Fibroblast of lung (primary cell): ENCODE results near the gene TCEA3. TPM values are rescaled to one million over a fixed set of nuclear protein-coding genes. Genes with fewer than 3 reads are reported as not detected.

Experiments used
- DNase-seq, 2 donors: peaks; one replicate each; pipeline versions ENCODE4 v3.0.0 to v3.0.0-alpha.2; 2010; ENCODE audit warnings: low read depth in 2 of 2
- H2AFZ ChIP-seq: 2 replicates; pipeline ENCODE4 v1.5.1; 2012; ENCODE audit warnings: low read length, control low read depth, inconsistent platforms
- H3K27ac ChIP-seq: 2 replicates; pipeline ENCODE4 v1.5.1; 2011; ENCODE audit warnings: low read length, control low read depth; ENCODE audit not compliant: insufficient read depth
- H3K27me3 ChIP-seq: 2 replicates; pipeline ENCODE4 v1.5.1; 2011; ENCODE audit warnings: mild to moderate bottlenecking, low read length; ENCODE audit not compliant: control insufficient read depth, insufficient read depth
- H3K36me3 ChIP-seq: 2 replicates; pipeline ENCODE4 v1.5.1; 2011; ENCODE audit warnings: low read length; ENCODE audit not compliant: control insufficient read depth, insufficient read depth
- H3K4me1 ChIP-seq: 2 replicates; pipeline ENCODE4 v1.5.1; 2011; ENCODE audit warnings: low read length; ENCODE audit not compliant: control insufficient read depth, insufficient read depth; ENCODE audit errors: extremely low read depth
- H3K4me2 ChIP-seq: 2 replicates; pipeline ENCODE4 v1.5.1; 2011; ENCODE audit warnings: low read length, control low read depth; ENCODE audit not compliant: insufficient read depth; ENCODE audit errors: extremely low read depth
- H3K4me3 ChIP-seq, 4 experiments: fragments of 200-600 bp in 1 of 4; sonication (generic) in 1 of 4; replicated peaks in 1 of 4; 2 replicates each; pipeline ENCODE4 v1.5.1; 2011 to 2016; ENCODE audit warnings: low read length in 4 of 4, low read depth in 3 of 4, mild to moderate bottlenecking in 3 of 4, control low read depth in 2 of 4, inconsistent platforms in 1 of 4, mixed read lengths in 1 of 4; ENCODE audit not compliant: insufficient read depth in 1 of 4; ENCODE audit errors: control extremely low read depth in 1 of 4
- H3K79me2 ChIP-seq: 2 replicates; pipeline ENCODE4 v1.5.1; 2012; ENCODE audit warnings: mild to moderate bottlenecking, low read length, inconsistent platforms; ENCODE audit not compliant: control insufficient read depth, insufficient read depth
- H3K9ac ChIP-seq: 2 replicates; pipeline ENCODE4 v1.5.1; 2011; ENCODE audit warnings: mild to moderate bottlenecking, low read length, control low read depth; ENCODE audit not compliant: insufficient read depth
- H3K9me3 ChIP-seq: 2 replicates; pipeline ENCODE4 v1.5.1; 2012; ENCODE audit warnings: low read depth, low read length; ENCODE audit not compliant: control insufficient read depth, insufficient read depth
- H4K20me1 ChIP-seq: 2 replicates; pipeline ENCODE4 v1.5.1; 2011; ENCODE audit warnings: low read length; ENCODE audit not compliant: control insufficient read depth, insufficient read depth; ENCODE audit errors: extremely low read depth
- EZH2 ChIP-seq: IDR thresholded peaks from 2 replicates; pipeline ENCODE4 v1.5.1; 2012; ENCODE audit warnings: low read length, control low read depth, mild to moderate bottlenecking; ENCODE audit errors: missing control alignments
- polyA plus RNA-seq, 2 donors: library from polyadenylated mRNA; depleted of rRNA in 1 of 2; stranded (reverse) in 1 of 2; unstranded in 1 of 2; fragments of >200 nt; gene quantifications; 2 replicates each; pipeline ENCODE4 v1.2.1, GENCODE V29; 2011 to 2012; ENCODE audit warnings: missing spikeins in 1 of 2
- total RNA-seq: library from RNA; depleted of rRNA; stranded (reverse); fragments of >200 nt; gene quantifications from 2 replicates; pipeline ENCODE4 v1.2.1, GENCODE V29; 2014
- TF ChIP-seq, protein P1 (sequence below), 2 donors: IDR thresholded peaks in 1 of 2; conservative IDR thresholded peaks in 1 of 2; 1 replicate in 1 of 2; 2 replicates in 1 of 2; pipeline ENCODE4 v1.5.1; 2011 to 2012; ENCODE audit warnings: low read length in 2 of 2, control low read depth in 1 of 2, inconsistent platforms in 1 of 2, low read depth in 1 of 2, mild to moderate bottlenecking in 1 of 2

Gene TCEA3
- total and polyA plus RNA-seq, 2 donors (not counting 1 experiment from before 2014, with no cell fraction given) = 12.3 to 44.6 TPM

DNA sequence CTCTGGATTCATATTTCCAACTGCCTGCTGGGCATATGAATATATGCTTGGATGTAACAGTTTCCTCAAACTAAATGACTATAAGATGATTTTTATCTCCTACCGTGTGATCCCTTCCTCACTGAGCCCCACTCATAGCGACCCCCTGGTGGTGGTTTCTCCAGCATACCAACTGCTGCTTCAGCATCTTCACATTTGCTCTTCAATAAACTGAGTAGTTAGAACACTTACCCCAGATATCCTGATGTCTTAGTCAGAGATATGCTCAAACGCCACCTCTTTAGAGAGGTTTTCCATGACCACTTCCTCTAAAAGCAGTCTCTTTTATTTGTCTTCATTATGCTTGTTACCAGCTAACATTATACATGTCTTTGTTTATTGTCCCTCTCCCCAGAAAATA is 70.3 kb downstream of the TCEA3 start:
- Histone ChIP-seq H3K36me3 (no peaks in the 10 kb centered on the region), H4K20me1 (no peaks in the 10 kb centered on the region), H3K4me2 (no peak overlapping the region), H3K4me3 (no peak overlapping the region), H2AFZ (no peak overlapping the region), H3K4me1 (no peaks in the 10 kb centered on the region), H3K27me3 (no peaks in the 10 kb centered on the region), H3K27ac (no peak overlapping the region), H3K9me3 (no peaks in the 10 kb centered on the region), H3K9ac (no peak overlapping the region), H3K79me2 (no peaks in the 10 kb centered on the region)
- TF ChIP-seq, protein P1, sequence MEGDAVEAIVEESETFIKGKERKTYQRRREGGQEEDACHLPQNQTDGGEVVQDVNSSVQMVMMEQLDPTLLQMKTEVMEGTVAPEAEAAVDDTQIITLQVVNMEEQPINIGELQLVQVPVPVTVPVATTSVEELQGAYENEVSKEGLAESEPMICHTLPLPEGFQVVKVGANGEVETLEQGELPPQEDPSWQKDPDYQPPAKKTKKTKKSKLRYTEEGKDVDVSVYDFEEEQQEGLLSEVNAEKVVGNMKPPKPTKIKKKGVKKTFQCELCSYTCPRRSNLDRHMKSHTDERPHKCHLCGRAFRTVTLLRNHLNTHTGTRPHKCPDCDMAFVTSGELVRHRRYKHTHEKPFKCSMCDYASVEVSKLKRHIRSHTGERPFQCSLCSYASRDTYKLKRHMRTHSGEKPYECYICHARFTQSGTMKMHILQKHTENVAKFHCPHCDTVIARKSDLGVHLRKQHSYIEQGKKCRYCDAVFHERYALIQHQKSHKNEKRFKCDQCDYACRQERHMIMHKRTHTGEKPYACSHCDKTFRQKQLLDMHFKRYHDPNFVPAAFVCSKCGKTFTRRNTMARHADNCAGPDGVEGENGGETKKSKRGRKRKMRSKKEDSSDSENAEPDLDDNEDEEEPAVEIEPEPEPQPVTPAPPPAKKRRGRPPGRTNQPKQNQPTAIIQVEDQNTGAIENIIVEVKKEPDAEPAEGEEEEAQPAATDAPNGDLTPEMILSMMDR (conservative IDR thresholded peaks at IDR 0.05 in 1 of 2, IDR thresholded peaks at IDR 0.05 in 1 of 2; ENCODE audit: low read depth in 1 of 2, low read length in 2 of 2) = no peak
- no peak for TF ChIP-seq EZH2
- DNase-seq = no peak

DNA sequence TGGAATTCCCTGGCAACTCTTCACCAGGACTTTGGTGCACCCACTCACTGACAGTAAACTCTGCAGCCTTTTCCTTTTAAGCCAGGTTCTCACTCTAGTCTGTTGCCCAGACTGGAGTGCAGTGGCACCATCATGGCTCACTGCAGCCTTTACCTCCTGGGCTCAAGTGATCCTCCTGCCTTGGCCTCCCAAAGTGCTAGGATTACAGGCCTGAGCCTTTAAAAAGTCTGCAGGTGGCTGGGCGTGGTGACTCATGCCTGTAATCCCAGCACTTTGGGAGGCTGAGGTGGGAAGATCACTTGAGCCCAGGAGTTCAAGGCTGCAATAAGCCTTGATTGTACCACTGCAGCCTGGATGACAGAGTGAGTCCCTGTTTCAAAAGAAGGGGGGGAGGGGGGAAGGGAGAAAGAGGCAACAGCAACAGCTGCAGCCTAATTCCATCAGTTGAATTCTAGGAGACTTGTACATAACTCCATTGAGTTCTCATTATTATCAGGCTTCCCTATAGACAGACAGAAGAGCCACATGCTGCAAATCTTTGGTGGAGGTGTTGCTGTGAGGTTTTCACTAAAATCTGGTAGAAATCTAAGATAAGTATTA is 72.4 kb downstream of the TCEA3 start:
- H3K27me3 ChIP-seq = no peaks in the 10 kb centered on the region

DNA sequence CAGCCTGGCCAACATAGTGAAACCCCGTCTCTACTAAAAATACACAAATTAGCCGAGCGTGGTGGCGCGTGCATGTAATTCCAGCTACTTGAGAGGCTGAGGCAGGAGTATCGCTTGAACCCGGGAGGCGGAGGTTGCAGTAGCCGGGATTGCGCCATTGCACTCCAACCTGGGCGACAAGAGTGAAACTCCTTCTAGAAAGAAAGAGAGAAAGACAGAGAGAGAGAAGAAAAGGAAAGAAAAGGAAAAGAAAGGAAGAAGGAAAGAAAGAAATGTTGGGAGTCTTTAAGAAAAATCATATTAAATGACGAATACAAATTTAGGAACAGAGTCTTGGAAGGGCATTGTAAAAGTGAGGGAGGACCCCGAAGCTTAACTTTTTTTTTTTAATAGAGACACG is 78.6 kb downstream of the TCEA3 start:
- Histone ChIP-seq H3K4me3 (no peak overlapping the region), H2AFZ (no peak overlapping the region), H3K79me2 (peaks cover 28% of the 10 kb centered on the region), H3K27ac (no peak overlapping the region), H3K4me2 (no peak overlapping the region), H3K36me3 (no peaks in the 10 kb centered on the region), H3K4me1 (peaks cover 1% of the 10 kb centered on the region), H3K27me3 (no peaks in the 10 kb centered on the region), H3K9me3 (no peaks in the 10 kb centered on the region), H3K9ac (no peak overlapping the region), H4K20me1 (peaks cover 3% of the 10 kb centered on the region)
- no peak for DNase-seq
- TF ChIP-seq, protein P1 (conservative IDR thresholded peaks at IDR 0.05 in 1 of 2, IDR thresholded peaks at IDR 0.05 in 1 of 2; ENCODE audit: low read depth in 1 of 2, low read length in 2 of 2) = no peak
- no peak for TF ChIP-seq EZH2

More for the DNA sequence above, 72.4 kb downstream of the TCEA3 start:
- no peaks in the 10 kb centered on the region for H3K4me1 ChIP-seq
- no peaks in the 10 kb centered on the region for H4K20me1 ChIP-seq
- H3K4me2 ChIP-seq = no peak overlapping the region
- H3K27ac ChIP-seq = no peak overlapping the region
- H3K79me2 ChIP-seq = no peaks in the 10 kb centered on the region
- no peaks in the 10 kb centered on the region for H3K9me3 ChIP-seq
- TF ChIP-seq, protein P1 (conservative IDR thresholded peaks at IDR 0.05 in 1 of 2, IDR thresholded peaks at IDR 0.05 in 1 of 2; ENCODE audit: low read depth in 1 of 2, low read length in 2 of 2) = no peak
- no peak for TF ChIP-seq EZH2
- DNase-seq = no peak
- no peak overlapping the region for H3K4me3 ChIP-seq
- no peaks in the 10 kb centered on the region for H3K36me3 ChIP-seq
- no peak overlapping the region for H3K9ac ChIP-seq
- H2AFZ ChIP-seq = no peak overlapping the region
